ENCODE measurements around the gene RBSN. TPM values are rescaled to one million over a fixed set of nuclear protein-coding genes. Genes with fewer than 3 reads are reported as not detected.

RBSN gene
- total RNA-seq, 1 experiment from 2014 or later: 18.4 TPM

DNA sequence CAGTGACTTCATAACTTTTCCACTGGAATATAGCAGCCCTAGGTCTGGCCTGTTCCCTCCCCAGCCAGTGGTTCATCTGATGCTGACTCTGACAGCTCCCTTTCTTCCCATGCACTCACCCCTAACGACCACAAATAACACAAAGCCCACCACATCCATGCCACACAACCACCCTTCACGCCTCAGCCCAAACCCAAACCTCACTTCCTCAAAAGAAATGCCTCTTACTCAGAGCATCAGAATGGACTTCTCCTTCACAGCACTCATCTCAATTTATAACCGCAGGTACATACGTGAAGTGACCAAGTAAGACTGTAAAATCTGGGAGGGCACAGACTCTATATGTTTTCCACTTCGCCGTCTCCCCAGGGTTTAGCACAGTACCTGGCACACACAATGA is 1.1 kb downstream of the RBSN start (continued):
- TF ChIP-seq, protein P1, sequence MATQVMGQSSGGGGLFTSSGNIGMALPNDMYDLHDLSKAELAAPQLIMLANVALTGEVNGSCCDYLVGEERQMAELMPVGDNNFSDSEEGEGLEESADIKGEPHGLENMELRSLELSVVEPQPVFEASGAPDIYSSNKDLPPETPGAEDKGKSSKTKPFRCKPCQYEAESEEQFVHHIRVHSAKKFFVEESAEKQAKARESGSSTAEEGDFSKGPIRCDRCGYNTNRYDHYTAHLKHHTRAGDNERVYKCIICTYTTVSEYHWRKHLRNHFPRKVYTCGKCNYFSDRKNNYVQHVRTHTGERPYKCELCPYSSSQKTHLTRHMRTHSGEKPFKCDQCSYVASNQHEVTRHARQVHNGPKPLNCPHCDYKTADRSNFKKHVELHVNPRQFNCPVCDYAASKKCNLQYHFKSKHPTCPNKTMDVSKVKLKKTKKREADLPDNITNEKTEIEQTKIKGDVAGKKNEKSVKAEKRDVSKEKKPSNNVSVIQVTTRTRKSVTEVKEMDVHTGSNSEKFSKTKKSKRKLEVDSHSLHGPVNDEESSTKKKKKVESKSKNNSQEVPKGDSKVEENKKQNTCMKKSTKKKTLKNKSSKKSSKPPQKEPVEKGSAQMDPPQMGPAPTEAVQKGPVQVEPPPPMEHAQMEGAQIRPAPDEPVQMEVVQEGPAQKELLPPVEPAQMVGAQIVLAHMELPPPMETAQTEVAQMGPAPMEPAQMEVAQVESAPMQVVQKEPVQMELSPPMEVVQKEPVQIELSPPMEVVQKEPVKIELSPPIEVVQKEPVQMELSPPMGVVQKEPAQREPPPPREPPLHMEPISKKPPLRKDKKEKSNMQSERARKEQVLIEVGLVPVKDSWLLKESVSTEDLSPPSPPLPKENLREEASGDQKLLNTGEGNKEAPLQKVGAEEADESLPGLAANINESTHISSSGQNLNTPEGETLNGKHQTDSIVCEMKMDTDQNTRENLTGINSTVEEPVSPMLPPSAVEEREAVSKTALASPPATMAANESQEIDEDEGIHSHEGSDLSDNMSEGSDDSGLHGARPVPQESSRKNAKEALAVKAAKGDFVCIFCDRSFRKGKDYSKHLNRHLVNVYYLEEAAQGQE (IDR thresholded peaks at IDR 0.05; ENCODE audit: low read depth): no peak
- TF ChIP-seq POLR2A (IDR thresholded peaks at IDR 0.05; ENCODE audit: borderline replicate concordance, extremely low read depth, insufficient read depth, insufficient read length): no peak
- TF ChIP-seq POLR2AphosphoS5 (IDR thresholded peaks at IDR 0.05; ENCODE audit: low read depth, low read length): no peak
- no peak for TF ChIP-seq YY1 (IDR thresholded peaks at IDR 0.05; ENCODE audit: extremely low read depth, insufficient replicate concordance, low read depth, low read length)
- TF ChIP-seq SIN3A (IDR thresholded peaks at IDR 0.05; ENCODE audit: low read depth): no peak
- no peak for TF ChIP-seq ZFX (IDR thresholded peaks at IDR 0.05)
- TF ChIP-seq FOSL1 (IDR thresholded peaks at IDR 0.05; ENCODE audit: low read depth): no peak

DNA sequence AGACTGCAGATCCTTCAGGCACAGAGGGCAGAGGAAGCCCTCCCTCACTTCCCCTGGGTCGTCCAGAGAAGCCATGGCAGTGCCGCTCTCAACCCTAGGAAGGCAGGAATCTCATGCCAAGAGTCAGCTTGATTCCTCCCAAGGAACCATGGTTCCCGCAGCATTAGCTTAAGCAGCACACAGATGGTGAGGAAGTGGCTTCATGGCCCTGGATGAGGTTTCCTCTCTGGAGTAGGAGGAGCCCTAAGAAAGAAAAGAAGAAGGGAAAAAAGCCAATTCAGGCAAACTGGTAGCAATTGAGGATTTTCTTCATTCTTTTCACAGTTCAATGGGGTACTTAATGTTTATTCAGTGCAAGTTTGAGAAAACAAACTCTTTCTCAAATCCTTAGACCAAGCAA is 2.9 kb downstream of the RBSN start:
- Histone ChIP-seq H3K79me2 (ENCODE audit: insufficient read depth, low read length) (peaks cover 30% of the 10 kb centered on the region), H3K27ac (ENCODE audit: low read depth, low read length) (no peak overlapping the region), H3K4me1 (ENCODE audit: control insufficient read depth in 1 of 2, insufficient read depth in 2 of 2, low read length in 2 of 2) (peaks cover 5 to 16% of the 10 kb centered on the region in 2 experiments; a peak in 3 of 4 replicates), H3K4me2 (ENCODE audit: low read length) (no peak overlapping the region), H3K4me3 (replicated peaks in 1 of 2; ENCODE audit: low read depth in 1 of 2, low read length in 2 of 2) (no peak overlapping the region), H2AFZ (ENCODE audit: low read depth, low read length, poor library complexity, severe bottlenecking) (no peak overlapping the region), H3K36me3 (ENCODE audit: control insufficient read depth in 1 of 2, insufficient read depth in 2 of 2, low read length in 2 of 2) (peaks cover 2 to 22% of the 10 kb centered on the region in 2 experiments; a peak in 3 of 4 replicates), H3K9ac (ENCODE audit: low read length) (no peak overlapping the region), H3K9me3 (ENCODE audit: control insufficient read depth in 1 of 2, insufficient read depth in 1 of 2, low read depth in 1 of 2, low read length in 2 of 2) (no peaks in the 10 kb centered on the region), H3K27me3 (ENCODE audit: insufficient read depth, low read length) (no peaks in the 10 kb centered on the region), H3K9me2 (ENCODE audit: insufficient read depth) (no peaks in the 10 kb centered on the region), H4K20me1 (ENCODE audit: insufficient read depth) (no peaks in the 10 kb centered on the region)
- ChIA-PET CTCF (no interaction called here), RAD21 (ENCODE audit: low non-redundant PET in 1 of 2, low total read pairs in 2 of 2, uncharacterized antibody in 2 of 2, unreplicated experiment in 2 of 2) (no interaction called here), POLR2A (no interaction called here)
- intact Hi-C loops (cut with micrococcal nuclease): no loop called here
- no peak for ATAC-seq
- BruUV-seq (replicated peaks): TSS peak; percentile 9
- no peak for DNase-seq (ENCODE audit: low read depth, low spot score)
- TF ChIP-seq EGR1 (IDR thresholded peaks at IDR 0.05; ENCODE audit: low read depth) (no peak), CBX3 (IDR thresholded peaks at IDR 0.05; ENCODE audit: low read depth) (no peak), EZH2phosphoT487 (IDR thresholded peaks at IDR 0.05; ENCODE audit: borderline replicate concordance) (no peak), YY1 (IDR thresholded peaks at IDR 0.05; ENCODE audit: extremely low read depth, insufficient replicate concordance, low read depth, low read length) (no peak), CEBPB (IDR thresholded peaks at IDR 0.05; ENCODE audit: low read depth) (no peak), JUND (IDR thresholded peaks at IDR 0.05) (no peak)
- TF ChIP-seq, protein P2, sequence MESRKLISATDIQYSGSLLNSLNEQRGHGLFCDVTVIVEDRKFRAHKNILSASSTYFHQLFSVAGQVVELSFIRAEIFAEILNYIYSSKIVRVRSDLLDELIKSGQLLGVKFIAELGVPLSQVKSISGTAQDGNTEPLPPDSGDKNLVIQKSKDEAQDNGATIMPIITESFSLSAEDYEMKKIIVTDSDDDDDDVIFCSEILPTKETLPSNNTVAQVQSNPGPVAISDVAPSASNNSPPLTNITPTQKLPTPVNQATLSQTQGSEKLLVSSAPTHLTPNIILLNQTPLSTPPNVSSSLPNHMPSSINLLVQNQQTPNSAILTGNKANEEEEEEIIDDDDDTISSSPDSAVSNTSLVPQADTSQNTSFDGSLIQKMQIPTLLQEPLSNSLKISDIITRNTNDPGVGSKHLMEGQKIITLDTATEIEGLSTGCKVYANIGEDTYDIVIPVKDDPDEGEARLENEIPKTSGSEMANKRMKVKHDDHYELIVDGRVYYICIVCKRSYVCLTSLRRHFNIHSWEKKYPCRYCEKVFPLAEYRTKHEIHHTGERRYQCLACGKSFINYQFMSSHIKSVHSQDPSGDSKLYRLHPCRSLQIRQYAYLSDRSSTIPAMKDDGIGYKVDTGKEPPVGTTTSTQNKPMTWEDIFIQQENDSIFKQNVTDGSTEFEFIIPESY (IDR thresholded peaks at IDR 0.05; ENCODE audit: extremely low read depth, insufficient replicate concordance, low read length): no peak
- TF ChIP-seq, protein P1 (IDR thresholded peaks at IDR 0.05; ENCODE audit: low read depth): no peak
- TF ChIP-seq, protein P3, sequence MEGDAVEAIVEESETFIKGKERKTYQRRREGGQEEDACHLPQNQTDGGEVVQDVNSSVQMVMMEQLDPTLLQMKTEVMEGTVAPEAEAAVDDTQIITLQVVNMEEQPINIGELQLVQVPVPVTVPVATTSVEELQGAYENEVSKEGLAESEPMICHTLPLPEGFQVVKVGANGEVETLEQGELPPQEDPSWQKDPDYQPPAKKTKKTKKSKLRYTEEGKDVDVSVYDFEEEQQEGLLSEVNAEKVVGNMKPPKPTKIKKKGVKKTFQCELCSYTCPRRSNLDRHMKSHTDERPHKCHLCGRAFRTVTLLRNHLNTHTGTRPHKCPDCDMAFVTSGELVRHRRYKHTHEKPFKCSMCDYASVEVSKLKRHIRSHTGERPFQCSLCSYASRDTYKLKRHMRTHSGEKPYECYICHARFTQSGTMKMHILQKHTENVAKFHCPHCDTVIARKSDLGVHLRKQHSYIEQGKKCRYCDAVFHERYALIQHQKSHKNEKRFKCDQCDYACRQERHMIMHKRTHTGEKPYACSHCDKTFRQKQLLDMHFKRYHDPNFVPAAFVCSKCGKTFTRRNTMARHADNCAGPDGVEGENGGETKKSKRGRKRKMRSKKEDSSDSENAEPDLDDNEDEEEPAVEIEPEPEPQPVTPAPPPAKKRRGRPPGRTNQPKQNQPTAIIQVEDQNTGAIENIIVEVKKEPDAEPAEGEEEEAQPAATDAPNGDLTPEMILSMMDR (IDR thresholded peaks at IDR 0.05 in 2 of 3, conservative IDR thresholded peaks at IDR 0.05 in 1 of 3; ENCODE audit: borderline replicate concordance in 1 of 3, insufficient read depth in 1 of 3, low read depth in 2 of 3, low read length in 2 of 3): no peak

Measured in HCT116 (cell line).